GM12872 (cell line): ENCODE measurements around the gene TBC1D20.

Source experiments
- CTCF ChIP-seq: IDR thresholded peaks from 3 replicates; pipeline ENCODE4 v1.5.1; 2011; ENCODE audit warnings: low read depth, mild to moderate bottlenecking, low read length, moderate library complexity; ENCODE audit not compliant: insufficient read depth

Gene TBC1D20

GRCh38 chr20:396619-397431 lies 65.5 kb downstream of the TBC1D20 start:
- no peak for TF ChIP-seq CTCF

GRCh38 chr20:396252-396618 lies 66.1 kb downstream of the TBC1D20 start:
- no peak for TF ChIP-seq CTCF

- no peak for TF ChIP-seq CTCF
Measured at GRCh38 chr20:391041-391711, 71.2 kb downstream of the TBC1D20 start.

GRCh38 chr20:389220-389619 lies 73.1 kb downstream of the TBC1D20 start:
- TF ChIP-seq CTCF = no peak

GRCh38 chr20:388034-388994 lies 74.0 kb downstream of the TBC1D20 start:
- TF ChIP-seq CTCF = no peak

GRCh38 chr20:387520-387919 lies 74.8 kb downstream of the TBC1D20 start:
- TF ChIP-seq CTCF = no peak
